ENCODE data around the gene NEU1. TPM values are rescaled to one million over a fixed set of nuclear protein-coding genes. Genes with fewer than 3 reads are reported as not detected.
A peak's percentile ranks its signal among the peaks of the same experiment; 100 is the strongest.

NEU1 gene
- total RNA-seq, 1 donor from 2014 or later: 26.0 TPM

GRCh38 chr6:31906122-31906521 is 43.5 kb upstream of the NEU1 start:
- Histone ChIP-seq H3K4me3 (no peak overlapping the region), H3K4me1 (peaks cover 13% of the 10 kb centered on the region), H3K9me3 (no peaks in the 10 kb centered on the region), H3K36me3 (no peaks in the 10 kb centered on the region), H3K27me3 (no peaks in the 10 kb centered on the region), H3K27ac (no peak overlapping the region)
- TF ChIP-seq POLR2AphosphoS5 (IDR thresholded peaks at IDR 0.05; ENCODE audit: insufficient read depth in 1 of 2, low read depth in 1 of 2) (no peak), POLR2A (IDR thresholded peaks at IDR 0.05) (no peak), CTCF (IDR thresholded peaks at IDR 0.05) (no peak)
- DNase-seq (ENCODE audit: extremely low spot score in 2 of 2): no peak
- intact Hi-C loops (cut with DNase I): no loop called here

GRCh38 chr6:31905041-31905440 is 42.4 kb upstream of the NEU1 start:
- Histone ChIP-seq H3K27me3 (no peaks in the 10 kb centered on the region), H3K4me1 (peaks cover 20% of the 10 kb centered on the region), H3K9me3 (no peaks in the 10 kb centered on the region), H3K27ac (no peak overlapping the region), H3K4me3 (no peak overlapping the region), H3K36me3 (no peaks in the 10 kb centered on the region)
- intact Hi-C loops (cut with DNase I): no loop called here
- no peak for DNase-seq (ENCODE audit: extremely low spot score in 2 of 2)
- no peak for TF ChIP-seq POLR2AphosphoS5 (IDR thresholded peaks at IDR 0.05; ENCODE audit: insufficient read depth in 1 of 2, low read depth in 1 of 2)
- TF ChIP-seq CTCF (IDR thresholded peaks at IDR 0.05): no peak
- TF ChIP-seq POLR2A (IDR thresholded peaks at IDR 0.05): no peak

GRCh38 chr6:31903957-31904356 is 41.3 kb upstream of the NEU1 start:
- no peak overlapping the region for H3K4me3 ChIP-seq
- H3K36me3 ChIP-seq: no peaks in the 10 kb centered on the region
- H3K27me3 ChIP-seq: no peaks in the 10 kb centered on the region
- intact Hi-C loops (cut with DNase I): loop anchor here (5.0 kb wide), 1 partner anchor 43 kb away; the partner anchor contains the start of gene CFB
- peaks cover 31% of the 10 kb centered on the region for H3K4me1 ChIP-seq
- H3K9me3 ChIP-seq: no peaks in the 10 kb centered on the region
- peak overlapping the region; percentile 84 for H3K27ac ChIP-seq
- DNase-seq (ENCODE audit: extremely low spot score in 2 of 2): no peak
- TF ChIP-seq POLR2AphosphoS5 (IDR thresholded peaks at IDR 0.05; ENCODE audit: insufficient read depth in 1 of 2, low read depth in 1 of 2) (no peak), POLR2A (IDR thresholded peaks at IDR 0.05) (no peak), CTCF (IDR thresholded peaks at IDR 0.05) (no peak)

GRCh38 chr6:31901953-31902643 is 39.5 kb upstream of the NEU1 start, which contains the start of gene ZBTB12:
Gene ZBTB12, minus strand, starts transcription at chr6:31902086. Its CDS starts 781 bp downstream, at chr6:31901305.
- TF ChIP-seq POLR2AphosphoS5 (IDR thresholded peaks at IDR 0.05; ENCODE audit: insufficient read depth in 1 of 2, low read depth in 1 of 2): peak in 1 of 2 donors; percentile 37
- no peak for TF ChIP-seq POLR2A (IDR thresholded peaks at IDR 0.05)
- Histone ChIP-seq H3K4me3 (peak within 1 kb of the TSS; percentile 54 to 76), H3K36me3 (no peaks in the 10 kb centered on the region), H3K27ac (peak within 1 kb of the TSS; percentile 84), H3K9me3 (no peaks in the 10 kb centered on the region), H3K4me1 (peaks cover 39% of the 10 kb centered on the region), H3K27me3 (no peaks in the 10 kb centered on the region)
- intact Hi-C loops (cut with DNase I): loop anchor here (5.0 kb wide), 1 partner anchor 45 kb away; the partner anchor contains the start of gene CFB
- DNase-seq (ENCODE audit: extremely low spot score in 2 of 2): peak in 1 of 2 donors; percentile 95

- intact Hi-C loops (cut with DNase I): loop anchor here (5.0 kb wide), 1 partner anchor 46 kb away; the partner anchor contains the start of gene CFB
- Histone ChIP-seq H3K27me3 (no peaks in the 10 kb centered on the region), H3K4me3 (peak overlapping the region; percentile 54 to 76), H3K4me1 (peaks cover 43% of the 10 kb centered on the region), H3K27ac (peak overlapping the region; percentile 84), H3K36me3 (no peaks in the 10 kb centered on the region), H3K9me3 (no peaks in the 10 kb centered on the region)
- DNase-seq (ENCODE audit: extremely low spot score in 2 of 2): no peak
- TF ChIP-seq POLR2A (IDR thresholded peaks at IDR 0.05) (no peak), POLR2AphosphoS5 (IDR thresholded peaks at IDR 0.05; ENCODE audit: insufficient read depth in 1 of 2, low read depth in 1 of 2) (no peak), CTCF (IDR thresholded peaks at IDR 0.05) (no peak)
Observed at GRCh38 chr6:31901415-31901952, 38.9 kb upstream of the NEU1 start.

Data from vagina (tissue), 2 donors.